ENCODE data around the gene TRIM32. TPM values are rescaled to one million over a fixed set of nuclear protein-coding genes. Genes with fewer than 3 reads are reported as not detected.

Gene TRIM32
- polyA plus RNA-seq, 1 of the 3 experiments (the other 2 are of a cell fraction) = 10.2 TPM

DNA sequence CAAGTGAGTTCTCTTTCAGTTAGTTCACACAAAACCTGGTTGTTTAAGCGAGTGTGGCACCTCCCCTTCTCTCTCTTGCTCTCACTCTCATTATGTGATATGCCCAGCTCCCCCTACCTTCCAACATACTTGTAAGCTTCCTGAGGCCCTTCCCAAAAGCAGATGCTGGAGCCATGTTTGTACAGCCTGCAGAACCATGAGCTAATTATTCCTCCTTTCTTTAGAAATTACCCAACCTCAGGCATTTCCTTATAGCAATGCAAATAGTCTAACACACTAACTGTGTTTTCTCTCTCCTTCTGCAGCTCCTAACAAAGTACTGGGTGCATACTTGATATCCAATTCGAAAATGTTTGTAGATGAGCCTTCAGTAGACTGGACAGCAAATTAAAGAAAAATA lies 62.7 kb downstream of the TRIM32 start:
- Histone ChIP-seq H3K9me2 (no peaks in the 10 kb centered on the region), H2AFZ (ENCODE audit: low read depth) (no peak overlapping the region), H3K4me1 (ENCODE audit: control insufficient read depth in 1 of 2, insufficient read depth in 2 of 2, low read depth in 1 of 2, low read length in 1 of 2) (peaks cover 0 to 4% of the 10 kb centered on the region in 2 experiments; a peak in 1 of 4 replicates), H3K9ac (no peak overlapping the region), H3K27ac (ENCODE audit: low read depth in 2 of 2, low read length in 1 of 2) (no peak overlapping the region), H3K79me2 (ENCODE audit: insufficient read depth) (no peaks in the 10 kb centered on the region), H3K36me3 (replicated peaks in 1 of 2; ENCODE audit: control insufficient read depth in 1 of 2, insufficient read depth in 2 of 2, low read length in 1 of 2) (no peaks in the 10 kb centered on the region), H3K4me2 (no peak overlapping the region), H3K4me3 (ENCODE audit: low read depth in 2 of 2, low read length in 1 of 2) (no peak overlapping the region), H4K20me1 (ENCODE audit: insufficient read depth) (no peaks in the 10 kb centered on the region), H3K9me3 (no peaks in the 10 kb centered on the region), H3K27me3 (ENCODE audit: insufficient read depth) (no peaks in the 10 kb centered on the region), H3F3A (replicated peaks; ENCODE audit: insufficient read depth) (no peaks in the 10 kb centered on the region)
- no peak for DNase-seq
- TF ChIP-seq RFX5 (IDR thresholded peaks at IDR 0.05; ENCODE audit: low read length) = no peak
- no peak for TF ChIP-seq GABPA (IDR thresholded peaks at IDR 0.05; ENCODE audit: low read depth)
- no peak for TF ChIP-seq FOXJ3 (CRISPR knock-in tag; IDR thresholded peaks at IDR 0.05)
- TF ChIP-seq MXI1 (IDR thresholded peaks at IDR 0.05; ENCODE audit: low read depth, low read length) = no peak
- TF ChIP-seq CHD2 (IDR thresholded peaks at IDR 0.05; ENCODE audit: low read length, partially characterized antibody) = no peak
- TF ChIP-seq RAD21 (IDR thresholded peaks at IDR 0.05; ENCODE audit: low read length) = no peak
- TF ChIP-seq ELF1 (IDR thresholded peaks at IDR 0.05) = no peak
- no peak for TF ChIP-seq JUND (IDR thresholded peaks at IDR 0.05)
- TF ChIP-seq POLR2AphosphoS5 (IDR thresholded peaks at IDR 0.05; ENCODE audit: low read depth, low read length) = no peak
- TF ChIP-seq USF2 (IDR thresholded peaks at IDR 0.05; ENCODE audit: borderline replicate concordance, low read depth, low read length) = no peak
- no peak for TF ChIP-seq FOSL2 (IDR thresholded peaks at IDR 0.05; ENCODE audit: borderline replicate concordance, low read depth)
- TF ChIP-seq SIN3A (IDR thresholded peaks at IDR 0.05; ENCODE audit: borderline replicate concordance, low read depth, low read length) = no peak
- no peak for TF ChIP-seq TAF1 (IDR thresholded peaks at IDR 0.05; ENCODE audit: borderline replicate concordance, low read depth, low read length)
- TF ChIP-seq TCF12 (IDR thresholded peaks at IDR 0.05) = no peak
- TF ChIP-seq CTCF (IDR thresholded peaks at IDR 0.05) = no peak
- no peak for TF ChIP-seq NRF1 (IDR thresholded peaks at IDR 0.05; ENCODE audit: low read depth, low read length)
- POLR2A ChIA-PET = no interaction called here
- CTCF ChIA-PET = interaction anchor here (1.1 to 4.0 kb wide), 4 partner anchors 9 to 111 kb away, joined by 3 to 24 read pairs (median 4); no protein-coding TSS in a partner anchor
- 7% methylated on average over 2 of the region's 2 CpGs for WGBS (ENCODE audit: low lambda C conversion rate)

GRCh38 chr9:116750510-116750909 lies 63.4 kb downstream of the TRIM32 start:
- Histone ChIP-seq H3F3A (replicated peaks; ENCODE audit: insufficient read depth) (no peaks in the 10 kb centered on the region), H3K27ac (ENCODE audit: low read depth in 2 of 2, low read length in 1 of 2) (no peak overlapping the region), H3K9ac (no peak overlapping the region), H3K27me3 (ENCODE audit: insufficient read depth) (no peaks in the 10 kb centered on the region), H3K4me3 (ENCODE audit: low read depth in 2 of 2, low read length in 1 of 2) (no peak overlapping the region), H3K4me1 (ENCODE audit: control insufficient read depth in 1 of 2, insufficient read depth in 2 of 2, low read depth in 1 of 2, low read length in 1 of 2) (peaks cover 0 to 4% of the 10 kb centered on the region in 2 experiments; a peak in 1 of 4 replicates), H4K20me1 (ENCODE audit: insufficient read depth) (no peaks in the 10 kb centered on the region), H3K4me2 (no peak overlapping the region), H3K9me2 (no peaks in the 10 kb centered on the region), H3K9me3 (no peaks in the 10 kb centered on the region), H2AFZ (ENCODE audit: low read depth) (no peak overlapping the region), H3K36me3 (replicated peaks in 1 of 2; ENCODE audit: control insufficient read depth in 1 of 2, insufficient read depth in 2 of 2, low read length in 1 of 2) (no peaks in the 10 kb centered on the region), H3K79me2 (ENCODE audit: insufficient read depth) (no peaks in the 10 kb centered on the region)
- DNase-seq = no peak
- CTCF ChIA-PET = interaction anchor here (1.2 to 4.0 kb wide), 2 partner anchors 14 to 60 kb away, joined by 3 to 24 read pairs; no protein-coding TSS in a partner anchor
- WGBS (ENCODE audit: low lambda C conversion rate) = 44% methylated on average over 2 of the region's 2 CpGs
- POLR2A ChIA-PET = no interaction called here
- no peak for TF ChIP-seq POLR2AphosphoS5 (IDR thresholded peaks at IDR 0.05; ENCODE audit: low read depth, low read length)
- no peak for TF ChIP-seq SMC3 (IDR thresholded peaks at IDR 0.05; ENCODE audit: low read depth, low read length)
- TF ChIP-seq CTCF (IDR thresholded peaks at IDR 0.05) = no peak
- TF ChIP-seq, protein P1, sequence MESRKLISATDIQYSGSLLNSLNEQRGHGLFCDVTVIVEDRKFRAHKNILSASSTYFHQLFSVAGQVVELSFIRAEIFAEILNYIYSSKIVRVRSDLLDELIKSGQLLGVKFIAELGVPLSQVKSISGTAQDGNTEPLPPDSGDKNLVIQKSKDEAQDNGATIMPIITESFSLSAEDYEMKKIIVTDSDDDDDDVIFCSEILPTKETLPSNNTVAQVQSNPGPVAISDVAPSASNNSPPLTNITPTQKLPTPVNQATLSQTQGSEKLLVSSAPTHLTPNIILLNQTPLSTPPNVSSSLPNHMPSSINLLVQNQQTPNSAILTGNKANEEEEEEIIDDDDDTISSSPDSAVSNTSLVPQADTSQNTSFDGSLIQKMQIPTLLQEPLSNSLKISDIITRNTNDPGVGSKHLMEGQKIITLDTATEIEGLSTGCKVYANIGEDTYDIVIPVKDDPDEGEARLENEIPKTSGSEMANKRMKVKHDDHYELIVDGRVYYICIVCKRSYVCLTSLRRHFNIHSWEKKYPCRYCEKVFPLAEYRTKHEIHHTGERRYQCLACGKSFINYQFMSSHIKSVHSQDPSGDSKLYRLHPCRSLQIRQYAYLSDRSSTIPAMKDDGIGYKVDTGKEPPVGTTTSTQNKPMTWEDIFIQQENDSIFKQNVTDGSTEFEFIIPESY (IDR thresholded peaks at IDR 0.05; ENCODE audit: borderline replicate concordance, low read depth) = no peak
- TF ChIP-seq TCF12 (IDR thresholded peaks at IDR 0.05) = no peak
- TF ChIP-seq NFIC (IDR thresholded peaks at IDR 0.05; ENCODE audit: borderline replicate concordance) = no peak
- no peak for TF ChIP-seq RAD21 (IDR thresholded peaks at IDR 0.05; ENCODE audit: low read length)
- no peak for TF ChIP-seq NRF1 (IDR thresholded peaks at IDR 0.05; ENCODE audit: low read depth, low read length)
- no peak for TF ChIP-seq EZH2phosphoT487 (IDR thresholded peaks at IDR 0.05; ENCODE audit: borderline replicate concordance, low read depth)
- no peak for TF ChIP-seq SIN3A (IDR thresholded peaks at IDR 0.05; ENCODE audit: borderline replicate concordance, low read depth, low read length)
- no peak for TF ChIP-seq FOXJ3 (CRISPR knock-in tag; IDR thresholded peaks at IDR 0.05)
- no peak for TF ChIP-seq FOXM1 (IDR thresholded peaks at IDR 0.05; ENCODE audit: low read depth)
- TF ChIP-seq RCOR1 (IDR thresholded peaks at IDR 0.05; ENCODE audit: low read length) = no peak
- no peak for TF ChIP-seq CHD2 (IDR thresholded peaks at IDR 0.05; ENCODE audit: low read length, partially characterized antibody)
